GM21423 (cell line): ENCODE data around the gene CFAP90.

Experiments used
- ATAC-seq: cut with Tn5 transposase; IDR thresholded peaks from one replicate; pipeline ENCODE4 v1.9.1; 2021; ENCODE audit warnings: mild to moderate bottlenecking, moderate library complexity; ENCODE audit not compliant: unreplicated experiment

The CFAP90 gene

GRCh38 chr5:7868773-7869473 is 18.0 kb upstream of the CFAP90 start, which contains the start of the genes FASTKD3 and MTRR:
Gene FASTKD3, minus strand, starts transcription at chr5:7869031. Its CDS starts 948 bp downstream, at chr5:7868083.
Gene MTRR, plus strand, starts transcription at chr5:7869148. Its CDS starts 1,647 bp downstream, at chr5:7870795.
- ATAC-seq = peak; percentile 98

- ATAC-seq = no peak
Observed at GRCh38 chr5:7868427-7868772, 17.5 kb upstream of the CFAP90 start.

GRCh38 chr5:7867260-7867659 is 16.3 kb upstream of the CFAP90 start:
- no peak for ATAC-seq

GRCh38 chr5:7866196-7866595 is 15.3 kb upstream of the CFAP90 start:
- ATAC-seq = no peak

- ATAC-seq = no peak
Observed at GRCh38 chr5:7857926-7858632, 7.1 kb upstream of the CFAP90 start.

- no peak for ATAC-seq
Observed at GRCh38 chr5:7857361-7857760, 6.4 kb upstream of the CFAP90 start.

GRCh38 chr5:7856855-7857254 is 5.9 kb upstream of the CFAP90 start:
- ATAC-seq = no peak

- ATAC-seq = no peak
Observed at GRCh38 chr5:7855611-7856010, 4.7 kb upstream of the CFAP90 start.

- no peak for ATAC-seq
Observed at GRCh38 chr5:7852988-7853387, 2.1 kb upstream of the CFAP90 start.

GRCh38 chr5:7852542-7852941 is 1.6 kb upstream of the CFAP90 start:
- no peak for ATAC-seq

- ATAC-seq = no peak
Observed at GRCh38 chr5:7851617-7852289, 820 bp upstream of the CFAP90 start.

GRCh38 chr5:7851240-7851592 is 283 bp upstream of the CFAP90 start:
- ATAC-seq = no peak

GRCh38 chr5:7849681-7850394 is 1.1 kb downstream of the CFAP90 start:
- ATAC-seq = no peak

- no peak for ATAC-seq
Observed at GRCh38 chr5:7848296-7848695, 2.6 kb downstream of the CFAP90 start.

- ATAC-seq = no peak
Observed at GRCh38 chr5:7846327-7846726, 4.6 kb downstream of the CFAP90 start.

GRCh38 chr5:7845557-7845956 is 5.4 kb downstream of the CFAP90 start:
- no peak for ATAC-seq

- ATAC-seq = no peak
Observed at GRCh38 chr5:7844901-7845300, 6.0 kb downstream of the CFAP90 start.

GRCh38 chr5:7842531-7842930 is 8.4 kb downstream of the CFAP90 start:
- no peak for ATAC-seq

GRCh38 chr5:7837403-7837802 is 13.5 kb downstream of the CFAP90 start:
- ATAC-seq = no peak

- ATAC-seq = no peak
Observed at GRCh38 chr5:7834982-7835381, 16.0 kb downstream of the CFAP90 start.

- ATAC-seq = no peak
Observed at GRCh38 chr5:7828269-7828668, 22.7 kb downstream of the CFAP90 start.
